GM12878 (cell line): Measurements from ENCODE around the gene SLC12A3. TPM values are rescaled to one million over a fixed set of nuclear protein-coding genes. Genes with fewer than 3 reads are reported as not detected.

ENCODE experiments used
- EED ChIP-seq: sonication (generic); IDR thresholded peaks from 2 replicates; pipeline ENCODE4 v1.6.1; 2016; ENCODE audit warnings: antibody characterized with exemption, low read depth
- EZH2 ChIP-seq: IDR thresholded peaks from 2 replicates; pipeline ENCODE4 v1.6.1; 2012; ENCODE audit warnings: low read depth, mild to moderate bottlenecking, control low read depth, inconsistent platforms, low read length, borderline replicate concordance; ENCODE audit not compliant: control insufficient read depth
- FOXK2 ChIP-seq: fragments of 450-650 bp; IDR thresholded peaks from 2 replicates; pipeline ENCODE4 v1.6.1; 2017; ENCODE audit warnings: mild to moderate bottlenecking, moderate library complexity
- HDGF ChIP-seq: fragments of 450-650 bp; IDR thresholded peaks from 2 replicates; pipeline ENCODE4 v1.6.1; 2016; ENCODE audit warnings: antibody characterized with exemption
- MEF2A ChIP-seq: IDR thresholded peaks from 2 replicates; pipeline ENCODE4 v1.6.1; 2011; ENCODE audit warnings: low read depth, mild to moderate bottlenecking, low read length, moderate library complexity; ENCODE audit not compliant: insufficient read depth
- NBN ChIP-seq: fragments of 450-650 bp; IDR thresholded peaks from 2 replicates; pipeline ENCODE4 v1.6.1; 2016
- NR2F1 ChIP-seq: fragments of 450-650 bp; conservative IDR thresholded peaks from 2 replicates; pipeline ENCODE4 v1.6.1; 2017; ENCODE audit warnings: mild to moderate bottlenecking
- SP1 ChIP-seq: IDR thresholded peaks from one replicate; pipeline ENCODE4 v1.6.1; 2011; ENCODE audit warnings: low read depth, low read length
- TARDBP ChIP-seq: IDR thresholded peaks from 2 replicates; pipeline ENCODE4 v1.6.1; 2016; ENCODE audit warnings: borderline replicate concordance
- ZBED1 ChIP-seq: IDR thresholded peaks from 2 replicates; pipeline ENCODE4 v1.6.1; 2016; ENCODE audit warnings: borderline replicate concordance
- polyA plus RNA-seq, 11 experiments: library from polyadenylated mRNA; depleted of rRNA in 4 of 11; unstranded in 6 of 11; stranded (reverse) in 5 of 11; fragments of >200 nt; fragmentation: Nextera tagmentation in 4 of 11; fragmentation: Illumina TruSeq in 1 of 11; extraction: Ambion mirVana in 4 of 11; extraction: Trizol in 1 of 11; gene quantifications; 1 replicate in 1 of 11; 2 replicates in 10 of 11; pipeline versions ENCODE4 v1.2.1 to v1.2.3, GENCODE V29; 2011 to 2016; ENCODE audit warnings: inconsistent platforms in 2 of 11, missing spikeins in 2 of 11, low read depth in 1 of 11
- total RNA-seq, 4 experiments: library from RNA; depleted of rRNA in 3 of 4; stranded (reverse); fragments of >200 nt in 3 of 4; fragmentation: Illumina TruSeq in 1 of 4; extraction: Trizol in 1 of 4; gene quantifications; 2 replicates each; pipeline versions ENCODE4 v1.2.1 to v1.2.3, GENCODE V29; 2013 to 2021
- TF ChIP-seq, protein P1 (sequence below): IDR thresholded peaks from 2 replicates; pipeline ENCODE4 v1.6.1; 2011; ENCODE audit warnings: borderline replicate concordance, low read depth, mild to moderate bottlenecking, moderate library complexity, low read length; ENCODE audit not compliant: insufficient read depth, poor library complexity, severe bottlenecking
- TF ChIP-seq, protein P2 (sequence below): fragments of 450-650 bp; IDR thresholded peaks from 2 replicates; pipeline ENCODE4 v1.6.1; 2016; ENCODE audit warnings: mild to moderate bottlenecking, moderate library complexity, borderline replicate concordance
- TF ChIP-seq, protein P3 (sequence below): IDR thresholded peaks from 2 replicates; pipeline ENCODE4 v1.6.1; 2012; ENCODE audit warnings: low read depth, low read length, improper control_type of control experiment

The SLC12A3 gene
- total and polyA plus RNA-seq, 10 of the 15 experiments (the other 5 are each of a cell fraction or from before 2014, with no cell fraction given), result 0.05 to 6.3 (median 3.1) TPM

DNA sequence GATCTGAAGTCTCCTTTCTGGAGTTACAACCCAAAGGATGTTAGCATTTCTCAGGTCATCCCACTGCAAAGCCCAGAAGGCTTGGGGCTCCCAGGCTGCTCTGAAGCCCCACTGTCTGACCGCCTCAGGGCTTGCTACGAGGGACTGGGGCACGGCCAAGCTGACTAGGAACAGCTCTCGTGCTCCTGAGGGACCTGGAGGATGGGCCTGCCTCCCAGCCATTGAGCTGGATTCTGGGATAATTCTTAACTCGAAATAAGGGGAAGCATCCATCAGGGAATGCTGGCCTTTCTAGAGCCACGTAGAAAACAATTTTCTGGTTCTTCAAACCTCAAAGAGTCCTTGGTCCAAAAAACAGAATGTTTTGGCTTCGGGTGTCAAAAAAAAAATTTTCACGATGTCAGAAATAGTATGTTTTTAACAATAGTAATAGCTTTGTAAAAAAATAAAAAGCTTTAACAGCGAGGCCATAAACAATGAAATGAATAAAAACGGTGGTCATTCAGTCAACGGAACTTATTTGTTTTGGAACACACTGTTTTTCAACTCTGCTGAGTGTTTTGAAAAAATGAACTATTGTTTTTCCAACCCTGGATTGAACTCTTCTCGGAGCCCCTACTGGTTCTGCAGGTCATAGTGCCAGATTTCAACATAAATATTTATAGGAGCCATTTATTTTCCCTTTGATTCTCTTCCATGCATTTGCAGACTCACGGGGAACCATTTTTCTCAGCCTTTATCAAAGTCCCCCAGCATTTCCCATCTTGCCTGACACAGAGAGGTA, 50.5 kb downstream of the SLC12A3 start (continued):
- TF ChIP-seq, protein P1, sequence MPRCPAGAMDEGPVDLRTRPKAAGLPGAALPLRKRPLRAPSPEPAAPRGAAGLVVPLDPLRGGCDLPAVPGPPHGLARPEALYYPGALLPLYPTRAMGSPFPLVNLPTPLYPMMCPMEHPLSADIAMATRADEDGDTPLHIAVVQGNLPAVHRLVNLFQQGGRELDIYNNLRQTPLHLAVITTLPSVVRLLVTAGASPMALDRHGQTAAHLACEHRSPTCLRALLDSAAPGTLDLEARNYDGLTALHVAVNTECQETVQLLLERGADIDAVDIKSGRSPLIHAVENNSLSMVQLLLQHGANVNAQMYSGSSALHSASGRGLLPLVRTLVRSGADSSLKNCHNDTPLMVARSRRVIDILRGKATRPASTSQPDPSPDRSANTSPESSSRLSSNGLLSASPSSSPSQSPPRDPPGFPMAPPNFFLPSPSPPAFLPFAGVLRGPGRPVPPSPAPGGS, result no peak
- TF ChIP-seq, protein P2, sequence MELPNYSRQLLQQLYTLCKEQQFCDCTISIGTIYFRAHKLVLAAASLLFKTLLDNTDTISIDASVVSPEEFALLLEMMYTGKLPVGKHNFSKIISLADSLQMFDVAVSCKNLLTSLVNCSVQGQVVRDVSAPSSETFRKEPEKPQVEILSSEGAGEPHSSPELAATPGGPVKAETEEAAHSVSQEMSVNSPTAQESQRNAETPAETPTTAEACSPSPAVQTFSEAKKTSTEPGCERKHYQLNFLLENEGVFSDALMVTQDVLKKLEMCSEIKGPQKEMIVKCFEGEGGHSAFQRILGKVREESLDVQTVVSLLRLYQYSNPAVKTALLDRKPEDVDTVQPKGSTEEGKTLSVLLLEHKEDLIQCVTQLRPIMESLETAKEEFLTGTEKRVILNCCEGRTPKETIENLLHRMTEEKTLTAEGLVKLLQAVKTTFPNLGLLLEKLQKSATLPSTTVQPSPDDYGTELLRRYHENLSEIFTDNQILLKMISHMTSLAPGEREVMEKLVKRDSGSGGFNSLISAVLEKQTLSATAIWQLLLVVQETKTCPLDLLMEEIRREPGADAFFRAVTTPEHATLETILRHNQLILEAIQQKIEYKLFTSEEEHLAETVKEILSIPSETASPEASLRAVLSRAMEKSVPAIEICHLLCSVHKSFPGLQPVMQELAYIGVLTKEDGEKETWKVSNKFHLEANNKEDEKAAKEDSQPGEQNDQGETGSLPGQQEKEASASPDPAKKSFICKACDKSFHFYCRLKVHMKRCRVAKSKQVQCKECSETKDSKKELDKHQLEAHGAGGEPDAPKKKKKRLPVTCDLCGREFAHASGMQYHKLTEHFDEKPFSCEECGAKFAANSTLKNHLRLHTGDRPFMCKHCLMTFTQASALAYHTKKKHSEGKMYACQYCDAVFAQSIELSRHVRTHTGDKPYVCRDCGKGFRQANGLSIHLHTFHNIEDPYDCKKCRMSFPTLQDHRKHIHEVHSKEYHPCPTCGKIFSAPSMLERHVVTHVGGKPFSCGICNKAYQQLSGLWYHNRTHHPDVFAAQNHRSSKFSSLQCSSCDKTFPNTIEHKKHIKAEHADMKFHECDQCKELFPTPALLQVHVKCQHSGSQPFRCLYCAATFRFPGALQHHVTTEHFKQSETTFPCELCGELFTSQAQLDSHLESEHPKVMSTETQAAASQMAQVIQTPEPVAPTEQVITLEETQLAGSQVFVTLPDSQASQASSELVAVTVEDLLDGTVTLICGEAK, result no peak
- TF ChIP-seq EED (no peak), ZBED1 (no peak), NR2F1 (no peak), TARDBP (no peak), NBN (no peak), SP1 (no peak), EZH2 (no peak), MEF2A (no peak), HDGF (no peak), FOXK2 (no peak)
- TF ChIP-seq, protein P3, sequence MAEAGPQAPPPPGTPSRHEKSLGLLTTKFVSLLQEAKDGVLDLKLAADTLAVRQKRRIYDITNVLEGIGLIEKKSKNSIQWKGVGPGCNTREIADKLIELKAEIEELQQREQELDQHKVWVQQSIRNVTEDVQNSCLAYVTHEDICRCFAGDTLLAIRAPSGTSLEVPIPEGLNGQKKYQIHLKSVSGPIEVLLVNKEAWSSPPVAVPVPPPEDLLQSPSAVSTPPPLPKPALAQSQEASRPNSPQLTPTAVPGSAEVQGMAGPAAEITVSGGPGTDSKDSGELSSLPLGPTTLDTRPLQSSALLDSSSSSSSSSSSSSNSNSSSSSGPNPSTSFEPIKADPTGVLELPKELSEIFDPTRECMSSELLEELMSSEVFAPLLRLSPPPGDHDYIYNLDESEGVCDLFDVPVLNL, result no peak
